Measurements from ENCODE around the gene EIF3A.
"Not testable (repeated sequence)": the region's sequence is repeated elsewhere in the genome, so short reads cannot be mapped to it uniquely, and the experiment has no call there.

EIF3A gene

GRCh38 chr10:119041326-119041725 is 39.3 kb downstream of the EIF3A start:
- DNase-seq, result no peak

- no peak for DNase-seq
Measured at GRCh38 chr10:119039161-119039560, 41.5 kb downstream of the EIF3A start.

- no peak for DNase-seq
Measured at GRCh38 chr10:119031496-119032059, 49.0 kb downstream of the EIF3A start.

- DNase-seq, result peak; percentile 33 to 43
Measured at GRCh38 chr10:119030421-119031250, 50.0 kb downstream of the EIF3A start.

- peak in 1 of 2 experiments; percentile 9 for DNase-seq
Measured at GRCh38 chr10:119029613-119030420, 50.8 kb downstream of the EIF3A start, which contains the start of gene NANOS1. TSS of gene NANOS1 (plus strand) at chr10:119029714. CDS start at chr10:119029802, 88 bp downstream.

GRCh38 chr10:119028900-119029612 is 51.6 kb downstream of the EIF3A start:
- DNase-seq, result peak; percentile 78 to 86

GRCh38 chr10:119028445-119028899 is 52.1 kb downstream of the EIF3A start:
- DNase-seq, result not testable (repeated sequence)

GRCh38 chr10:119026301-119027110 is 54.1 kb downstream of the EIF3A start:
- DNase-seq, result no peak

GRCh38 chr10:119025776-119026175 is 54.8 kb downstream of the EIF3A start:
- DNase-seq, result no peak

- DNase-seq, result no peak
Measured at GRCh38 chr10:119025336-119025735, 55.3 kb downstream of the EIF3A start.

GRCh38 chr10:119024882-119025281 is 55.7 kb downstream of the EIF3A start:
- no peak for DNase-seq

- DNase-seq, result no peak
Measured at GRCh38 chr10:119023553-119023868, 57.1 kb downstream of the EIF3A start.

GRCh38 chr10:119022846-119023552 is 57.6 kb downstream of the EIF3A start:
- no peak for DNase-seq

- DNase-seq, result peak in 1 of 2 experiments; percentile 36
Measured at GRCh38 chr10:119020627-119020946, 60.0 kb downstream of the EIF3A start.

- no peak for DNase-seq
Measured at GRCh38 chr10:119007211-119007574, 73.4 kb downstream of the EIF3A start.

- no peak for DNase-seq
Measured at GRCh38 chr10:119006451-119007210, 74.0 kb downstream of the EIF3A start.

GRCh38 chr10:119005362-119006043 is 75.1 kb downstream of the EIF3A start:
- no peak for DNase-seq

- DNase-seq, result no peak
Measured at GRCh38 chr10:119003572-119004289, 76.9 kb downstream of the EIF3A start.

Data from stimulated activated CD4-positive, alpha-beta T cell treated with anti-CD3 and anti-CD28 coated beads, Interleukin-4, amount 100 ng/mL, for 4 hours (primary cell).